ENCODE data around the gene GMDS.

GRCh38 chr6:1915226-1915625 lies 330.2 kb downstream of the GMDS start:
- TF ChIP-seq CTCF (IDR thresholded peaks at IDR 0.05) (no peak), EZH2 (IDR thresholded peaks at IDR 0.05; ENCODE audit: borderline replicate concordance, insufficient read depth, low read depth, low read length, poor library complexity, severe bottlenecking) (no peak)
